ENCODE results near the gene NOL3.

The NOL3 gene

DNA sequence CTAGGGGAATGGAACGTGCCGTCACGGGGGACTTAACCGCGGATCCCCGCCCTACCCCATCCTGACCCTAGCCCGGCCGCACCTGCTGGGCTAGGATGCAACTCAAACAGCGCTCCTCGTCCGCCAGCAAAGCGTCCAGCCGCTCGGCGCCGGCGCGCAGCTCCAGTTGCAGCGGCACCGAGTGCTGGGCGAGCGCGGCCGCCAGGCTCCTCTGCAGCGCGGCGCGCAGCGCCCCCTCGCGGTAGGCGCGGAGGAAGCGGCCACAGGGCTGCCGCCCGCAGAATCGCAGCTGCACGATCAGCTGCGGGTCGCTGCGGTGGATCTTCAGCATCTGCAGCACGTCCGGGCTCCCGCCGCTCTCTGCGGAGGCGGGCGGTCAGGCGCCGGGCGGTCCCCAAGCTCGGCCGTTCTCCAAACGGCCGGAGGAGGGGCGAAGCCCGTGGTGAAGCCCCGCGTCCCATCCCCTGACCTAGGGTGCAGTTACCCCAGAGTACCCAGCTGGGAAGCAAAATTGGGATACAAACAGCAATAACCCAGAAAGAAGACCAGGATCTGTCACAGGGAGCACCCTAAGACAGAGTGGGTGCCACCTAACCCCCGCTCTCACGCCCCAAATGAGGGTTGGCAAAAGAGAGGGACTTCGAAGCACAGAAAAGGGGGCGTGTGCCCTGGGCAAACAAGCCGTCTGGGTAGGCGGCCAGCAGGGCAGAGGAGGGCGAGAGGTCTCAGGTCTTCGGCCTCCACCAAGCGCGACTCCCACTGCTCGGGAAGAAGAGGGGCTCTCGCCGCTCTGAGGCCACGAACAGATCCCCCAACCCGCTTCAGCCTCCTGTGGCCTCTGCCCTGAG is 14.8 kb upstream of the NOL3 start:
- DNase-seq: peak; percentile 36

DNA sequence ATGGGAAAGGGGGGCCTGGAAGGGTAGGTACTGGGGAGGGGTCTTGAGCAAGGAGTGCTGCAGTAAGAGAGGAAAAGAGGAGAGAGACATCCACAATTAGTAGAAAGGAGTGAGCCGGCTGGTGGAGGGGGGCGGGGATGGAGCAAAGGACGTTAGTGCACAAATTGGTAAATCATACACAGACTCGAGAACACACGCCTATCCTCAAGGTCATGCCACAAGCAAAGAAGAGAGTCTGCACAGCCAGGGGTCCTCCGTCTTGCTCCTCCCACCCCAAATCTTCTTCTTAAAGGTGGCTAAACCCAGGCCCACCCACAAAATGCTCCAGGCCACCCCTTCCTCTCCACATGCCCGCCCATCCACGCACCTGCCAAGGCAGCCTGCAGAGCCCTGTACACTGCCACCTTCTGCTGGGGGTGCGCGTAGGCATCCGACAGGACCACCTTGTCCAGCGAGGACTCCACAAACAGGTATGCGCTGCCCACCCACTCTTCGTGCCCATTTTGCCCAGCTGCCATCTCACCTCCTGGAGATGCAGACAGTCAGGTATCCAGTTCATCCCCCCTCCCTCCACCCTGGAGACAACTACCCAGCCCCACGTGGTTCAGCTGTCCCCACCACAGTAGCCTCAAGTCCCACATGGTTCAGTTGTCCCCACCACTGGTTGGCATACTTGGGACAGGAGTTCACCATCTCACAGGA is 14.0 kb upstream of the NOL3 start:
- no peak for DNase-seq

- no peak for DNase-seq
Observed at GRCh38 chr16:67157106-67157748, 13.1 kb upstream of the NOL3 start.

- DNase-seq: no peak
Observed at GRCh38 chr16:67157892-67158635, 12.3 kb upstream of the NOL3 start.

DNA sequence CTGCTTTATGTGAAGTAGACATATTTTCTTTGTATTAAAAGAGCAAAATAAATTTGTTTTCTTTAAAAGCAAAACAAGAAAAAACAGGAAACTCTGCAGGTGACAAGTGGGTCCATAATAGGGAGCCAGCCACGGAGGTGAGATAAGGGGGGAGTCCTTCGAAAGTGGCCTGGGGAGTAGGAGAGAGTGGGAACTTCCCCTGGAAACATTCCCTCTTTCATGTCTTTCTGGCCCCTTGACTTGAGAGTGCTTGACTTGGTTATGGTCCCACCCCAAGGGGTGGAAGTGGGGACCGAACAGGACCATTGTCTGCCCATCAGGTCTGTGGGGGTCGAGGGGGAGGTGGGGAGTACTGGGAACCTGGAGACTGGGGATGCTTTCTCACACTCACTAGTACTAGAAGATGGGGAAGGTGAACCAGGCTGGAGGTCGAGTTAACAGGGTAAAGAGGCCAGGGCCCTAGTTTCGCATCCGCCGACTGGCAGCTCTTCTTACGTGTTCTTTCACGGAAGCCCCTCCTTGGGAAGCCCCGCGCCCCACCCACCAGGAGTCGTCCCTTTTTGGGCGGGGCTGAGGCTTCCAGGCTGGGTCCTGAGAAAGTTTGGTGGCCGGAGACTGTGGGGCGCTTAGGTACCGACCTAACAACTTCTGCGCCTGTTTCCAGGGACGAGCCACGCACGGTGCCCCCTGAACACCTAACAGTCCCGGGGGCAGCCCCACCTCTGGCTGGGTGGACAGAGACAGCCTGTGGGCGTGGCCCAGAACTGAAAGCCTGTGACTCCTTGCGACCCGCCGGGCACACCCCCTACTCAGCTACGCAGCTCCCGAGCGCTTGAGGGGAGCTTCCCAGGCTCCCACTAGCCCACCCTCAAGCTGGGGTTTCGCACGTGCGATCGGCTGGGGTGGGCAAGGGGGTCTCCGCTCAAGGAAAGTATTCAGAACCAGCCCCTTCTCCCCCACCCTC is 11.4 kb upstream of the NOL3 start:
- no peak for DNase-seq

- DNase-seq: no peak
Observed at GRCh38 chr16:67161595-67162058, 8.7 kb upstream of the NOL3 start.

DNA sequence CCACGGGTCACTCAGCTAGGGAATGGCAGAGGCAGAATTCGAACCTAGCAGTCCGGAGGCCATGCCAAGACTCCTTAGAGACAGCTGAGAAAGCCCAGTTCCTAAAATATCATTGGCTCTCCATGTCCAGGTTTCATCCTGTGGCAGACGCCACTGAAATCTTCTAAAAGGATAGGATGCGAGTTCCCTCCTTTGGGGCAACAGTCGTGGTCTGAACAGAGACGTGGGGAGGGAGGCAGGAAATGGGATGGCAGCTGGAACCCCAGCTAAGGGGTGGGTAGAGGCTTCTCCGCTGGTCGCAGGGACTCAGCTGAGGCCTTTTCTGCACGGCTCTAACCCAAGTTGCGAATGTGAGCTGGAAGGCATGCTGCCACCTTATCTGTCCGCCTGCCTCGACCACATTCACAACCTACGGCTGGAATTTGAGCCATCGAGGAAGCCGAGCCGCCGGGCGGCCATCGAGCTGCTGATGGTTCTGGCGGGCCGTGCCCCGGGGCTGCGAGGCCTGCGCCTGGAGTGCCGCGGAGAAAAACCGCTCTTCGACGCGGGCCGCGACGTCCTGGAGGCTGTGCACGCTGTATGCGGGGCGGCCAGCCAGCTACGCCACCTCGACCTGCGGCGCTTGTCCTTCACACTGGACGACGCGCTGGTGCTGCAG is 7.7 kb upstream of the NOL3 start:
- DNase-seq: no peak

GRCh38 chr16:67163164-67163998 is 7.0 kb upstream of the NOL3 start:
- peak; percentile 25 for DNase-seq

GRCh38 chr16:67163999-67164558 is 6.3 kb upstream of the NOL3 start:
- DNase-seq: no peak

DNA sequence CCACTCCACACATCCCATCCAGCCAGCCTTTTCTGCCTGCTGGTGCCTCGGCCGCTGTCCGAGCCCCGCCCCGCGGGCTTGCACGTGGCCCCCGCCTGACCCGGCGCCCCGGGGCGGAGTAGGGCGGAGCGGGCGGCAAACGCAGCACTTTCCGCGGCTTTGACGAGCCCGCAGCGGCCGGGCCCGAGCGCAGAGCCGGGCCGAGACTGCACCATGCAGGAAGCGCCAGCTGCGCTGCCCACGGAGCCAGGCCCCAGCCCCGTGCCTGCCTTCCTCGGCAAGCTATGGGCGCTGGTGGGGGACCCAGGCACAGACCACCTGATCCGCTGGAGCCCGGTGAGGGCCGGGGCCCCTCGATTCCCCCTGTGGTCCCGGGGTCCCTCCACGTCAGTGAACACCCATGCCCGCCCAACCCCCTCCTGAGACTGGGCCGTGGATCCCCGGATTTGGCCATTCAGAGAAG is 5.7 kb upstream of the NOL3 start, which contains the start of gene HSF4:
TSS of gene HSF4 (plus strand) at position 147 of the 463 bp plus-strand sequence. CDS start at position 214, 67 bp downstream.
- DNase-seq: no peak

DNA sequence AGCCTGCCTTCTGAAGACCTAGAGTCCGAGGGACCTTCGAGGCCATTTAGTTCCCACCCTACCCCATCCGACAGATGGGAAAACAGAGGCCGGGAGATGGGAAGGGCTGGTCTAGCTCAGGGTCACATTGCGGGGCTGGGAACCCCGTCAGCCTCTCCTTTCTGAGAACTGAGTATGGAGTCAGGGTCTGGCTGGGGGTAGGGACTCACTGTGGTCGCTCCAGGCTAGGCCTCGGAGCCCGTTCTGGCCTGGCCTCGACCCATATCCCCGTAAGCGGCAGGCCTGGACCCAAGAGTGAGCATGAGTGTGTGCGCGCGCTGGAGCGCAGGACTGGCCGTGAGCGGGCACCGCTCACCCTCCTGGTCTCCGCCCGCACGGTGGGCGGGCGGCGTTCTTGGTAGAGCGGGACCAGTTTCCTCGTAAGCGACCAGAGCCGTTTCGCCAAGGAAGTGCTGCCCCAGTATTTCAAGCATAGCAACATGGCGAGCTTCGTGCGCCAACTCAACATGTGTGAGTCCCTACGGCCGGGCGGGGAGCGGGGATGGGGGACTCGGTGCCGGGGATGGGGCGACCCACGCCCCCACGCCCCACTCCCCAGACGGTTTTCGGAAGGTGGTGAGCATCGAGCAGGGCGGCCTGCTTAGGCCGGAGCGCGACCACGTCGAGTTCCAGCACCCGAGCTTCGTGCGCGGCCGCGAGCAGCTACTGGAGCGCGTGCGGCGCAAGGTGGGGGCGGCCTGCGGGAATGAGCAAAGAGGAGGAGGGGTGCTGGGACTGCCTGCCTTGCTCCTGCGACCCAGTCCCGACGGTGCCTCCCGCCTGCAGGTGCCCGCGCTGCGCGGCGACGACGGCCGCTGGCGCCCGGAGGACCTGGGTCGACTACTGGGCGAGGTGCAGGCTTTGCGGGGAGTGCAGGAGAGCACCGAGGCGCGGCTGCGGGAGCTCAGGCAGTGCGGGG is 4.9 kb upstream of the NOL3 start:
- DNase-seq: no peak

GRCh38 chr16:67166110-67166547 is 4.2 kb upstream of the NOL3 start:
- no peak for DNase-seq

DNA sequence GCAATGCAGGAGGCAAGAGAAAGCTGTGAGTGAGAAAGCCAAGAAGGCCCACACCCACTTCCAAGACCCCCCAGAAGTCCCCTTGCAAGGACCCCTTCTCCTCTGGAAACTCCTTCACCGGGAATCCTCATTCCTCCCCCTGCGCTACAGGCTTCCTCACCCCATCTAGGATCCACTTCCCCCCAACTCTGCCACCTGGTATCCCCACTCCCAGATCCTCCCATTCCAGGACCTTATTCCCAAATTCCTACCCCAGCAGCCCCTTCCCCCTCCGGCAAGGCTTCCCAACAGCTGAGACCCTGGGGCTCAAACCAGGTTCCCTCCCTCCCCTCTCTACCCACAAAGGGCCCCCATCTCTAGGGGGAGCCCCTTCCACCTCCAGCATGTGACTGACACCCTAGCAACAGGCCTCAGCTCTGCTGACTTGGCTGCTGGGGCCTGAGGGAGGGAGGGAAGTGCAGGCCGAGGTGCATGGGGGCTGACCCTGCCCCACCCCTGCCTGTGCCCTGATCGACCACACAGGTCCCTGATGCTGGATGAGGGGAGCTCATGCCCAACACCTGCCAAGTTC is 3.7 kb upstream of the NOL3 start:
- DNase-seq: no peak

GRCh38 chr16:67167588-67167987 is 2.8 kb upstream of the NOL3 start:
- no peak for DNase-seq

- no peak for DNase-seq
Observed at GRCh38 chr16:67169011-67169451, 1.3 kb upstream of the NOL3 start.

GRCh38 chr16:67169642-67170167 is 633 bp upstream of the NOL3 start:
- DNase-seq: peak; percentile 50

GRCh38 chr16:67170949-67171649 is 761 bp downstream of the NOL3 start:
- DNase-seq: peak; percentile 39

Measured in NCI-H1694 treated with DMSO at 0.1 percent for 48 hours (cell line).